Esophagus muscularis mucosa (tissue), 3 donors: Measurements from ENCODE around the gene MAGI2.

Experiments used
- POLR2A ChIP-seq: fragments of 450-650 bp; IDR thresholded peaks from one replicate; pipeline ENCODE4 v1.6.1; 2017; ENCODE audit warnings: antibody characterized with exemption, moderate library complexity, mild to moderate bottlenecking, low read depth
- POLR2AphosphoS5 ChIP-seq, 2 donors: sonication (generic); formaldehyde crosslinking; IDR thresholded peaks; one replicate each; pipeline ENCODE4 v1.6.1; 2017; ENCODE audit warnings: antibody characterized with exemption in 2 of 2
- TF ChIP-seq, protein P1 (sequence below), 3 experiments: fragments of 200-600 bp in 2 of 3; fragments of 450-650 bp in 1 of 3; sonication (generic) in 2 of 3; IDR thresholded peaks; one replicate each; pipeline ENCODE4 v1.5.1; 2017 to 2019; ENCODE audit warnings: antibody characterized with exemption in 3 of 3, mild to moderate bottlenecking in 2 of 3, moderate library complexity in 1 of 3

DNA sequence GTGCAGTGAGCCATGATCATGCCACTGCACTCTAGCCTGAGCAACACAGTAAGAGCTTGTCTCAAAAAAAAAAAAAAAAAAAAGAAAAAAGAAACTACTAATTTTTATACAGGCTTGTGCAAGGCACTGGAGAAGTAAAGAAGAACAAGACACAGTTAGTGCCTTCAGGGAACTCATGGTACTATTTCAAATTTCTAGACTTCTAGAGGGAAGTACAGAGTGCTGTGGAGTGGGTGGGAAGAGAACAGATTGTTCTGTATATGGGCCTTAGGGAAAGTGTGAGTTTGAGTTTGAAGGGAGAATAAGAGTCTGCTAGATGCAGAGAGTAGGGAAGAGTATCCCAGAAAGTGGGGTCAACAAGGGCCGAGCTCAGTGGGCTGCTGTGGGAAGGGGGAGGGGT, 1420.1 kb downstream of the MAGI2 start:
- TF ChIP-seq, protein P1, sequence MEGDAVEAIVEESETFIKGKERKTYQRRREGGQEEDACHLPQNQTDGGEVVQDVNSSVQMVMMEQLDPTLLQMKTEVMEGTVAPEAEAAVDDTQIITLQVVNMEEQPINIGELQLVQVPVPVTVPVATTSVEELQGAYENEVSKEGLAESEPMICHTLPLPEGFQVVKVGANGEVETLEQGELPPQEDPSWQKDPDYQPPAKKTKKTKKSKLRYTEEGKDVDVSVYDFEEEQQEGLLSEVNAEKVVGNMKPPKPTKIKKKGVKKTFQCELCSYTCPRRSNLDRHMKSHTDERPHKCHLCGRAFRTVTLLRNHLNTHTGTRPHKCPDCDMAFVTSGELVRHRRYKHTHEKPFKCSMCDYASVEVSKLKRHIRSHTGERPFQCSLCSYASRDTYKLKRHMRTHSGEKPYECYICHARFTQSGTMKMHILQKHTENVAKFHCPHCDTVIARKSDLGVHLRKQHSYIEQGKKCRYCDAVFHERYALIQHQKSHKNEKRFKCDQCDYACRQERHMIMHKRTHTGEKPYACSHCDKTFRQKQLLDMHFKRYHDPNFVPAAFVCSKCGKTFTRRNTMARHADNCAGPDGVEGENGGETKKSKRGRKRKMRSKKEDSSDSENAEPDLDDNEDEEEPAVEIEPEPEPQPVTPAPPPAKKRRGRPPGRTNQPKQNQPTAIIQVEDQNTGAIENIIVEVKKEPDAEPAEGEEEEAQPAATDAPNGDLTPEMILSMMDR (IDR thresholded peaks at IDR 0.05), result no peak
- TF ChIP-seq POLR2AphosphoS5 (IDR thresholded peaks at IDR 0.05), result no peak
- no peak for TF ChIP-seq POLR2A
